GM19328 (cell line): Measurements from ENCODE around the gene ANXA8L1.
"Not testable (repeated sequence)": the region's sequence is repeated elsewhere in the genome, so short reads cannot be mapped to it uniquely, and the experiment has no call there.

Source experiments
- ATAC-seq: cut with Tn5 transposase; IDR thresholded peaks from one replicate; pipeline ENCODE4 v1.9.1; 2021; ENCODE audit warnings: mild to moderate bottlenecking, moderate library complexity; ENCODE audit not compliant: unreplicated experiment

Gene ANXA8L1

GRCh38 chr10:46396441-46397279 lies 21.1 kb downstream of the ANXA8L1 start:
- ATAC-seq = not testable (repeated sequence)

GRCh38 chr10:46397767-46398166 lies 22.2 kb downstream of the ANXA8L1 start:
- ATAC-seq = not testable (repeated sequence)

GRCh38 chr10:46398212-46398886 lies 22.8 kb downstream of the ANXA8L1 start:
- ATAC-seq = not testable (repeated sequence)

GRCh38 chr10:46409556-46409955 lies 34.0 kb downstream of the ANXA8L1 start:
- ATAC-seq = not testable (repeated sequence)

GRCh38 chr10:46411123-46411522 lies 35.5 kb downstream of the ANXA8L1 start:
- not testable (repeated sequence) for ATAC-seq

GRCh38 chr10:46412665-46413064 lies 37.1 kb downstream of the ANXA8L1 start:
- not testable (repeated sequence) for ATAC-seq

GRCh38 chr10:46415291-46415690 lies 39.7 kb downstream of the ANXA8L1 start:
- ATAC-seq = not testable (repeated sequence)

- not testable (repeated sequence) for ATAC-seq
Measured at GRCh38 chr10:46418283-46418682, 42.7 kb downstream of the ANXA8L1 start.

GRCh38 chr10:46419570-46420379 lies 44.2 kb downstream of the ANXA8L1 start:
- ATAC-seq = not testable (repeated sequence)

GRCh38 chr10:46423550-46423949 lies 48.0 kb downstream of the ANXA8L1 start:
- not testable (repeated sequence) for ATAC-seq

GRCh38 chr10:46440942-46441341 lies 65.4 kb downstream of the ANXA8L1 start:
- not testable (repeated sequence) for ATAC-seq
